ENCODE measurements around the gene SRGAP1.
"Not testable (repeated sequence)": the region's sequence is repeated elsewhere in the genome, so short reads cannot be mapped to it uniquely, and the experiment has no call there.

SRGAP1 gene

DNA sequence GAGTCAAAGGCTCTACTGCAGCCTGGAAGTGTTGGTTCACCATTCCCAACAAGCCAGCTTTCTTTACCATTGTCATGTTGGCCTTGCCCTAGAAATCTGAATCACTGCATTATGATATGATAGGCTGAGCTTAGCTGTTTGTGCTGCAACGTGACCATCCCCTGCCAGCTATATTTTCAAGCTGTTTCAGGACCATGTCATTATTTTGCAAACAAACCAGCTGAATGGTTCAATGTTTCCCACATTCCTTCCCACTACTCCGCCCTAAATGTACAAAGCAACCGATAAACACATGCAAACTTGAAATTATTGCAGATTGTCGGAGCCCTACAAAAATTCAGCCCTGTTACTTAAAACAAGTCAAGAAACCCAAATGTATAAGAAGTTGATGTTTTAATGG lies 241.5 kb downstream of the SRGAP1 start:
- no peak for DNase-seq (ENCODE audit: low read depth)

DNA sequence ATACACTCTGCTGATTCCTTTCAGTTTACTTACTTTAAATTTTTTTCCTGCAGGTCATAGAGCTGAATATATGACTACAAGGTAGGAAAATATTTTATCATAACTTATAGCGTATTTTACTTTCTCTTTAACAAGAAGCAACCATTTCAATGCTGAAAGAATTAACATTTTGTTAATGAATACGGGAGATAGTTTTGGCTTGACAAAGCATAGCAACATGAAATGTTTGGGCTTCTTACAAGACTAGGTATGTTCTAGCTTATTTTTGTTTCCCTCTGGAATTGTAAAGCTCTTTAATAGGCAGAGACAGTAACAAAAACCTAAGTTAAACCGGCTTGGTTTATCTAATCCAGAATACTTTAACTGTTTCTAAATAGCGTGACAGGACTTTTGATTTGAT lies 242.4 kb downstream of the SRGAP1 start:
- no peak for DNase-seq (ENCODE audit: low read depth)

DNA sequence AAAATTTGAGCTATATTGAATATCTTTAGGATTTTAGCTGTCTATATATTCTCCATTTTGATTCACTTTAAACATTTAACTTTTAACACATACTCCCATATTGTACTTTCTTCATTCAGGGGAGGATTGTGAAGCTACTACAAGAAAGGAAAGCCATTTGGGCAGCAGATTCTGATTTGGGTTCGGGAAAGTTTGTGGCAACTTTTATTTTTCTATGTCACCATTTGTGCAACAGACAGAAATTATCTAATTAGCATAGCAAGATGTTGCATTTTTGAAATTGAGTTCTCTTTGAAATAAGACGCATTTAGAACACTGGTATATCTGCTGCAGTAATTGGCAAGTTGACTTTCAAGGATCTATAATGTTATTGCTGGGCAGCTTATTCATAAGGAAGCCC lies 243.3 kb downstream of the SRGAP1 start:
- no peak for DNase-seq (ENCODE audit: low read depth)

DNA sequence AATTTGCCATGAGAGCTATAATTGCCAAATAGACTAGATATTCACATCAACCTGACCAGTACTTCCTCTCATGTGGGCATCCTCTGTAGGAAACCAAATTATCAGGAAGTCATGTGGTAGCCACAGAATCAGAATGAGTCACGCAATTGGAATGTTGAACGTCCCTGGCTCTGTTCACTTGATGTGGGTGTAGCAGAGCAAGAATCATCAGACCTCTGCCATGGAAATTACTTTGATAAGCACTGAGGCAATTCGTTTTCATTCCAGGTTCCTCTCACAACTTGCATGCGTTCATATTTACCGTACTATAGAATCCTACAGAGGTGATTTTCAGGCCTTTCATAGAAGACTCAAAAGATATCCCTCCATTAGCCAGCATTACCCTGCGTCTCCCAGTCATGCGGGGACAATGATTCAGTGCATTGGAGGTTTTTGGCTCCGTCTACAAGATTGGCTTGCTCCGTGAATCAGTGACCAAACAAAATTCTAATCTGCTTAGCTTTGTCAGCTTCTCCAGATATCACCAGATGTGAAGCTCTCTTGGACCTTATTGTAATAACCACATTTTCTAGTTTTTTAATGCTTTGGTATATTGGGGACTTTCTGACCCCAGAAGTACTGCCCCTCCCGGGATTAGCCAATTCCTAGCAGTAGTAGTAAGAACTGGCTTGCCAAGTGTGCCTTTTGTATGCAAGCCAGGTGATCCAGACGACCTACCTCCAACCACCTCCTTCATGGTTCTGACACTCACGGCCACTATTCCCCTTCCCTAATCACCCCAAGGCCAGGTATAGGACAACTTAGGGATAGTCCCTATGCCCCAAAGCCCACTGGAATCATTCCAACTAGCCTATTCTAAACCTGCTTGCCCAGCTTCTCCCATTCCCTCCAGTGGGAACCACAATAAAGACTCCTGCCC lies 244.2 kb downstream of the SRGAP1 start:
- DNase-seq (ENCODE audit: low read depth) = peak; percentile 97

DNA sequence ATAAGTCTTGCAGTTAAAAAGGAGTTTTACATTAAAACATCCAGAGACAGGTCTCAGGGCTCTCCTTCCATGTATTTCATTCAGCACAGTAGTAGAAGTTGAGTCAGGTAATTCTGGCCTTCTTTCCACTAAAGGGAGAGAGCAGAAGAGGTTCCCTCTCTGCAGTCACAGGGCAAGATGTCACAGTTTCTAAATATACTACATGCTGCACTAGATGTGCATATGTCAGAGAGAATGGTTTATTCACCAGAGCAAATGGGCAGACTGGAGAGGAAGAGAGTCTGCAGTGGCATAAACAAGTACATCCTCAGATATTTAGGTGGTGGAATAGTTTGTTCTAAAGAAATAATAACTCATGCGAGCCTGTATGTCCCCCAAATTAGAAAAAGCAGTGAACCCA lies 245.5 kb downstream of the SRGAP1 start:
- DNase-seq (ENCODE audit: low read depth) = no peak

DNA sequence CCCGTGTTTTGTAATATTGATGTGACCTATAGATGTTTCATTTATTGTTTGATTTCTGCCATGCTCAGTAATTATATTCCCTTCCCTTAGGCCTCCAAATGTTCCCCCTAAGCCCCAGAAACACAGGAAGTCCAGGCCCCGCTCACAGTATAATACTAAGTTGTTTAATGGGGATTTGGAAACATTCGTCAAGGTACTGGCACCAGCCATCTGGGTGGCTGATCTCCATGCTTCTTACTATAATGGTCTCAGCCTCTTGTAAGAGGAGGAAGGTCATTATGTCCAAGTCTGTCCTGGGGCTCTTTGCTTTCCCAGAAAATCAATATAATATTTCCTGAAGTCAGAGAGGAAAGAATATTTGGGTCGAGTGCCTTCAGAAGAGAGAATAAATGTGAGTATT lies 246.7 kb downstream of the SRGAP1 start:
- DNase-seq (ENCODE audit: low read depth) = no peak

DNA sequence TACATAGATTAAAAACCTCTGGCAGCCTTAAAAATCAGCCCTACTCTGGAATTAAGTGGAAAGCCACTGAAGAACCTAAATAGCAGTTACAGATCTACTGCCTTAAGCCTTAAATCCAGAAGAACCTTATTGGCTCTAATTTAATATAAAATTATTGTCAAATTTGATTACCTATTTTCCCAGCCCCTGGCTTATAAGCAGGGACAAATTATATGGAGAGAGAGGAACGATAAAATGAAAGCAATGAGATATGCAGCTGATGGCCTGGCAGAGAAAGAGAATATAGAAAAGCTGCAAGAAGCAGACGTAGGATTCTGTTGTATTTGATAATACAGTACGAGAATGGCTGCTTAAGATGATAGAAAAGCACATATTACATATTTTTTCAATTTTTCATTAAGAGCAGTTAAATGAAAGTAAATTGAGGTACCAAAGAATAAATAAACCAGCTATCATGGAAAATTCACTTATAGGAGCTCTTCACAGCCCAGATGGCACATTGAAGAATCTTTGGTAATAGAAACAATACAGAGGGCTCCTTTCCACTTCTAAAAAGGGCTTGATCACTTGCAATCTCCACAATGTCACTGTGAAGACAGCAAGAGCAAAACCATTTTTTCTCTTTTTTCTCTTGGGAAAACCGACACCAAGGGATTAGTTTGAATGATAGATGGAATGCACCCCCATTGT lies 248.2 kb downstream of the SRGAP1 start:
- DNase-seq (ENCODE audit: low read depth) = no peak

DNA sequence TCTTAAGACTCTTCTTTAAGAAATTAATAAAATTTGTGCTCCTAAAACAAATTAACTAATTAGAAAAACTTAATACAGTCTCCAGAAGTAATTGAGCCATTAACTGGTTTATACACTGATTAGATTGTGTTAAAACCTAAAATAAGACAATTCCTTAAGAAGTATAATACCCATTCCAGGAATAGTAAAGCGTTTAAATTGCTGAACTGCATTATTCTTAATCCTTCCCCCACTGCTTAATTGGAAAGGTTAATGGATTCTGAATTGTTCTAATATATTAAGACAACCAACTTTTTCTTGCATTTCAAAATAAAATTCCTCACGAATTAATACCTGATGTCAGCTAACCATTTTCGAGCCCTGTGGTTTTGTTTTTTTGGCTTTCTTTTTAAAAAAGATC lies 249.2 kb downstream of the SRGAP1 start:
- DNase-seq (ENCODE audit: low read depth) = no peak

DNA sequence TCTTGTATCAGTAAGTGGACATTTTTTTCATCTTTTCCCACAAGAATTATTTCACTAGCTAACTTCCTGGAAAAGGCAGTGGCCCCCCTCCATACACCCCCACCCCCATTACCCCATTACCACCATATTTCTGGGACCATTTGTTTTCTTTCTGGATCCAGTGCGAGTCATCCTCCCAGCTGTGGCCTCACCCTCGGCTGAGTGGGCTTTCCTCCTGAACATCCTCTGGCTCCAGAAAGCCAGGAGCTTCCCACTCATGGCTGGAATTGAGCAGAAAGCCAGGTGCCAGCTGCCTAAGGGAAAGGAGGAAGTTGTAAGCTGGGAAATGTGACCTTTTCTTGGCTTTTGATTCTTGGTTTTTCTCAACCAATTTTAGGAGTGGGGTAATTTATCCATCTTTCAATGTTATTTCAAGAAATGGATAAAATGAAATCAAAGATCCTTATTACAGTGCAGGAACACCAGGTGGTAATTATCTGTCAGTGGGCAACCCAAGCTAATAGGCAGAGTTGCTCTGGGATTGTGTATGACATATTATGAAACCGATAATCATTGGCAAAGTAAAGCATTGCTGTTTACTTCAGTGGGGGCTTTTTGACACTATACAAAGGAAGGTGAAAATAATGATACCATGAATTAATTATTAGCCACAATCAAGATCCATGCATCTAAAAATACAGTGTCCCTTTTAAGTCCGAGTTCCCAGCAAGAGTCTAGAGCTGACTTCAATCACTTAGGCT lies 253.0 kb downstream of the SRGAP1 start:
- no peak for DNase-seq (ENCODE audit: low read depth)

DNA sequence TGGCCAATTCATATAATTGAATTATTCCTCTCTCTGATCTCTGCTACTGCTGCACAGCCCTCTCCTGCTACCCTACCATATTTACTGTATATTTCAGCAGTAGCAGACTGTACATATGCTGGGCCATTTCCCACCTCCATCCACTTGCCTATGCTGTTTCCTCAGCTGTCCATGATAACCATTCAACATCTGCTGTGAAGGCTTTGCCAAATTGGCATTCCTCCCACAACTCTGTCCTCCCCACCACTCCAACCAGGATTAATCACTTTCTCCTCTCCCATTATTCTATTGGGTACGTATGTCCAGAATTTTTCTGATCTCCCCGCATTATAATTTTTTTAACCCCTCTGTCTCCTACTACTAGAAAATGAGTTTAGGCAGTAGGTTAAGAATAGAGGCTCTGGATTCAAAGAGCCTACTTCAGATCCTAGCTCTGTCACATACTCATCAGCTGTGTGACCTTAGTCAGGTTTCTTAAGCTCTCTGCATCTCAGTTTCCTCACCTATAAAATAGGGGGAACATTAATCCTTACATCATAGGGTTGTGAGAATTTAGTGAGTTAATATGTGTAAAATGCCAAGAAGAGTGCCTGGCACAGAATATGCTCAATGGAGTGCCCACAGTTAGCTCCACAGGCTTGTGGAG lies 254.3 kb downstream of the SRGAP1 start:
- DNase-seq (ENCODE audit: low read depth) = peak; percentile 68

DNA sequence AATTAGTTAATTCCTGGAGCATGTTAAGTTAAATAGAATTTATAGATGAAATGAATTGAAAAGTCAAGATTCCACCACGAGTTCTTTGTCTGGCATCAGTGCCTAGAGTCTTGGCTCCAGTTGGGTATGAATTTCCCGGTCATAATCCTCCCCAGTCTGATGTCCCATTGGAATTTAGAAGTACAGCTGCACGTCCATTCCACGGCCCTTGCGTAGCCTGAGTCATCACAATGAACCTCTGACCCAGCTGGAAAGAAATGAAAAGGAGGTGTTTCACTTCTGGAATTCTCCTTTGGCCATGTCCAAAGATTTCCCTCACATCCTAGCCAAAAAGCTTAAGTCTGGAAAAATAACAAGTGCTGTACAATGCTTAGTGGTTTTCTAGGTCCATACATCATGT lies 254.9 kb downstream of the SRGAP1 start:
- DNase-seq (ENCODE audit: low read depth) = peak; percentile 90

DNA sequence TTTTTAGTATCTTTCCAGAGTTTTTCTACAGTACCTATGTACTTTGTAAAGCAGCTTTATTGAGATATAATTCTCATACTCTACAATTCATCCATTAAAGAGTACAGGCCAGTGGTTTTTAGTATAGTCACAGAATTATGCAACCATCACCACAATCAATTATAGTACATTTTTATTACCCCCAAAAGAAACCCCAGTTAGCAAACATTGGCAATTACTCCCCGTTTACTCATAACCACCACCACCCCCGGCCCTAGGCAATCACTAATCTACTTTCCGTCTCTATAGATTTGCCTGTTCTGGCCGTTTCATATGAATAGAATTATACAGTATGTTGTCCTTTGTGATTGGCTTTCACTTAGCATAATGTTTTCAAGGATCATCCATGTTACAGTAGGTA lies 257.8 kb downstream of the SRGAP1 start:
- DNase-seq (ENCODE audit: low read depth) = no peak

DNA sequence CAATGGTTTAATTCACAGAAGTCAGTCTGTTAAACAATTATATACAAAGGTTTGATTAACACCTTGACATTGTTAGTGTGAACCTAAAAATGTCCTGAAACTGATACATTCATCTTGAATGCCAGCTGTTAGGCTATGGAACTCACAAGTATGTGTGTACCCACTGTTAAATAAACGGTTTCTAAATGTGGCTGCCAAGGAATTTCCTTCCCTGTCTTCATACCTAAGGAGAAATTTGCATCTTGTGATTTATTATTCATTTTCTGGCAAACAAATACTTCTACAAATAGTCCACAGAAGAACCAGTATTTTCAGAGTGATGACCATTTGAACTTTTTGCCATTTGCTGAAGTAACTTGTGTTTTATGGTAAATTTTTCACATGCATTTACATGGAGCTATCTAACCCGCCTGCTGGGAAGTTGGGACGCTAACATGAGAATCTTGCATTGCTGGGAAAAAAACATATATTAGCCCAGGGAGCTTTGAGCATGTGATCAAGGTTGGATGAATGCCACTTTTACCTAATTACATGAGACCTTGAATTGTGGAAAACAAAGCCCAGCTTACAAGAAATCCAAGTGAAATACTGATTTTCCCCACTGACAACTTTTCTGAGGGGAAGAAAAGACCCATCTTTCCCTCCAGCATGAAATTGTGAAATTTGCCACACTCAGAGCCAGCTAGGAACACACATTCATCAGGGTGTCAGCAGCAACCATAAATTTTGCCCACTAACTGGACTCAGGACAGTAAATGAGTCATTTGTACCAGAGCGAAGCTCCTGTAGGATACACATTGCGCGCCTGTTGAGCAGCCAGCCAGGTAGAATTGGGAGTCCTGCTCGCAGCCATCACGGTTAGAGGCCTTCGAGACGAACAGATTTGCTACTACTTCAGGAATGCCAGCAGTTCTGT lies 259.6 kb downstream of the SRGAP1 start:
- DNase-seq (ENCODE audit: low read depth) = no peak

DNA sequence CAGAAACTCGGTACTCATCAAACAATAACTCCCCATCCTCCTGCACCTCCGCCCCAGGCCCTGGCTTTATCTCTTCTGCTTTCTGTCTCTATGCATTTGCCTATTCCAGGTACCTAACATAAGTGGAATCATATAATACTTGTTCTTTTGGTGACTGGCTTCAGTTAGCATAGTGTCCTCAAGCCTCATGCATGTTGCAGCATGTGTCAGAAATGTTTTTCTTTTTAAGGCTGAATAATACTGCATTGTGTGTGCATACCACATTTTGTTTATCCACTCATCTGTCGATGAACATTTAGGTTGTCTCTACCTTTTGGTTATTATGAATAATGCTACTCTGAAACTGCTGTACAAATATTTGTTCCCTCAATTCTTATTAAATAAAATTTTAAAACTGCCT lies 260.5 kb downstream of the SRGAP1 start:
- DNase-seq (ENCODE audit: low read depth) = no peak

DNA sequence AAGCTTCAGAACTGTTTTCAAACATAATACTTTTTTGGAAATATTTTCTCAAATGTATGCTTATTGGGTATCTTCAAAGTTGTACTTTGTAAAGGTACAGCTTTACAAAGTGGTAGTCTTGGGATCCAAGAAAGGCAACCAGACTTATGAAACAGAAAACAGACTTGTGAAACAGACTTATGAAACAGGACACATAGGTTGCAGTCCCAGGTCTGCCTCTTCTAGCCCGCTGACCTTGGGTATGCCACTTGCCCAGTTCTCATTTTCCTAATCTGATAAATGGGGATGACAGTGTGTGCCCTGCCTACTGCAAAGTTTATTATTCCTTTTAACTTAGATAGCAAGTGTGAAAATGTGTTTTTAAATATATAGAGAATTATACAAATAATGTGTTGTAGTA lies 263.3 kb downstream of the SRGAP1 start:
- DNase-seq (ENCODE audit: low read depth) = no peak

DNA sequence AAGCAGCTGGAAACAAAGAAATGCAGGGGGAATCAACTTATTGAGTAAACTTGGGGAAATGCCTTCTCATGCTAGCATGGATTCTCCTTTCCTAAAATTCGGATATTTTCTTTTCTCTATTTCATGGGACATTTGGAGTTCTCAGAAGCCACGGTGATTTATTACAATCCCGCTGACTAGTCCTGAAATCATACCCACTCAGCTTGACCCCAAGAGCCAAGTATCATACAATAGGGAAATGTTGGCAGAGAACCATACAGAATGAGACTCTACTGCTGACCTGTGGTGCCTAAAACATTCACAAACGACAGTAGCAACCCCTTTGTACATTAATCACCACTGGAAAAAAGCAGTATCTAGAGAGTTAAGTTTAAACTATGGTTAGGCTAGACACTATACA lies 265.2 kb downstream of the SRGAP1 start:
- DNase-seq (ENCODE audit: low read depth) = no peak

DNA sequence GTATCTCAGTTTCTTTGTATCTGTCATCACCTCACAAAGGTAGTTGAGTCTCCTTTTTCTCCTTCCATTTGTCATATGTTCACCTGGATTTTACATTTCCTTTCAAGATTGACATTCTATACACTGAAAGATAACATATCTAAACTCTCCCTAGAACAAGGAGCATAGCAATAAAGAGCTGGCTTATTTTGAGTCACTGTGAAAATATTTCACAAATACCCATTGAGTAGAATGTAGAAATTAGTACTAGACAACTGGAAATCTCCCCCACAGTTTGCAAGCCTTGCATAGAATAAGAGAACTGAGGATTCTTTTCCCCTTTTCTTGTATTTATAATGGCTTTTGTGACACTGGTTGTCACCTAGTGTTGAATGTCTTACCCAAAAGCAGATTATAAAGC lies 266.4 kb downstream of the SRGAP1 start:
- DNase-seq (ENCODE audit: low read depth) = no peak

DNA sequence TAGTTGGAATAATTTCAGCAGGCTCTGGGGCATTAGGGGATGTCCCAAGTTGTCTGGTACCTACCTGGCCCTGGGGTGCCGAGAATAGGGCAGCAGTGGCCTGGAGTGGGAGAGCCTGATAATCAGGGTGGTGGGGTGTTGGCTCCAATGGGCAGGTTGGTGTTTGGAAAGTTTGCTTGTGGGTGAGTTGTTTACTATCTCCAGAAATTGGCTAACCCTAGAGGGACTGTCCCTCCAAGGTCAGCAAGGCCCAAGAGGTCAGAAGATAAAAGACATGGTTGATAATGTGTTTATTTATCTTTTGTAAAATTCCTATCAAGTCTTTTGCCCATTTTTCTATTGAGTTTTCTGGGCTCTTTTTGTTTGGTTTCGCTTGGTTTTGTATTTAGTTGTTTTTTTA lies 272.5 kb downstream of the SRGAP1 start:
- no peak for DNase-seq (ENCODE audit: low read depth)

DNA sequence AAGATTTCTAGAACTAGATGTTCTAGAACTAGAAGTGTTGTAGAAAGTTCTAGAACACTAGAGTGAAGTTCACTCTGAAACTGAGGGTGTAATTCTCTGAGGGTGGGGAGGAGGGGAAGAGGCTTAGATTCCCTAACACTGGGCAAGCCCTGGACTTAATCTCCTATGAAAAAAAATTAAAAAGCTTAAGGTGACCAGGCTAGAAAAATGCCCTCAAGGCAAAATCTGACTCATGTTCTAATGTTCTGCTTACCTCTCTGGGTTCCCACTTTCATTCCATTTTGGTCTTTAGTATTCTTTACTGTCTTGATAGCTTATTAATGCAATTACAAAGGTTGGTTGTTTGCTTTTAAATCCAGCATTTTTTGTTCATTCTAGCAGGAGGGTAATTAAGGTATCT lies 276.1 kb downstream of the SRGAP1 start:
- no peak for DNase-seq (ENCODE audit: low read depth)

DNA sequence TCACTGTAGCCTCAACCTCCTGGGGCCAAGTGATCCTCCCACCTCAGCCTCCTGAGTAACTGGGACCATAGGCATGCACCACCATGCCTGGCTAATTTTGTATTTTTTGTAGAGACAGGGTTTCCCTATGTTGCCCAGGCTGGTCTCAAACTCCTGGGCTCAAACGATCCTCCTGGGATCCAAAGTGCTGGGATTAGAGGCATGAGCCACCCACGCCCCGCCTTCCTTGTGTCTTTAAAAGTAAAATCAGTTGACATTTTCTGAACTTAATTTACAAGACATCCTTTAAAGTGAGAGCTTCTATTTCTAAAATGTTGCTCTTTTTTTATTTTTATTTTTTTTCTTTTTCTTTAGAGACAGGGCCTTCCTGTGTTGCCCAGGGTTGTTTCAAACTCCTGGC lies 276.6 kb downstream of the SRGAP1 start:
- DNase-seq (ENCODE audit: low read depth) = not testable (repeated sequence)

DNA sequence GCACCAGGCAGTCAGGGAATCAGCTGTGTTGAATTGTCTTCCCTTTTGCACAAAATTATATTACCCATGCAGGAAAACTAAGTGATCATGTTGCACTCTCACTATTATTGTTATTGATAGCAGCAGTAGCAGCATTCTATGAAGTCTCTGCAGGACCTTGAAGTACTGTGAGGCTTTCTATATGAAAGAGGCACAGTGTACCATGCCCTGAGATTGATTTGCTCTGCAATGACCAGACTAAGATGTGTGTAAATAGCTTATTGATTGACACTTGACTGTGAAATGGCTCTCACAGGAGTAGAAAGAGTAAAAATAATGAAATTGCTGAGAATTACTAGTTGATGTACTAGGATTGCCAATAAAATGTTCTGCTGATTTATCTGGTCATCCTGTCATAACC lies 277.7 kb downstream of the SRGAP1 start:
- DNase-seq (ENCODE audit: low read depth) = no peak

All from HS-27A (cell line).